Activated B cell treated with CpG ODN at 0.5 μM for 24 hours (primary cell): ENCODE results near the gene PPP1R27. TPM values are rescaled to one million over a fixed set of nuclear protein-coding genes. Genes with fewer than 3 reads are reported as not detected.

Experiments used
- ATAC-seq: fragments of 200-7000 bp; cut with Tn5 transposase; one replicate; pipeline ENCODE4 v1.10.0; 2021; ENCODE audit warnings: low read depth, mild to moderate bottlenecking, moderate library complexity
- CTCF ChIA-PET: fragments of 350-600 bp; sonication (Branson Sonifier 250); formaldehyde crosslinking; loops from one replicate; lab custom pipeline; 2021; ENCODE audit warnings: antibody characterized with exemption; lab: Charles Lee
- POLR2A ChIA-PET: fragments of 350-600 bp; sonication (Branson Sonifier 250); formaldehyde crosslinking; loops from one replicate; lab custom pipeline; 2021; ENCODE audit warnings: antibody characterized with exemption; lab: Charles Lee
- DNase-seq: peaks from one replicate; pipeline ENCODE4 v3.0.0; 2022
- H3K27ac Mint-ChIP-seq: one replicate; pipeline ENCODE4 v1.8.0; 2020; ENCODE audit warnings: mixed read lengths
- H3K27me3 Mint-ChIP-seq: one replicate; pipeline ENCODE4 v1.8.0; 2021; ENCODE audit warnings: mixed read lengths
- H3K36me3 Mint-ChIP-seq: one replicate; pipeline ENCODE4 v1.8.0; 2021; ENCODE audit warnings: low read depth, mixed read lengths
- H3K4me1 Mint-ChIP-seq: one replicate; pipeline ENCODE4 v1.8.0; 2021; ENCODE audit warnings: mixed read lengths
- H3K4me3 Mint-ChIP-seq: one replicate; pipeline ENCODE4 v1.8.0; 2020; ENCODE audit warnings: mild to moderate bottlenecking, mixed read lengths
- H3K9me3 Mint-ChIP-seq: one replicate; pipeline ENCODE4 v1.8.0; 2020; ENCODE audit warnings: mixed read lengths
- CTCF ChIP-seq: fragments of 200-600 bp; IDR thresholded peaks from one replicate; pipeline ENCODE4 v1.8.0; 2022; ENCODE audit warnings: antibody characterized with exemption, mild to moderate bottlenecking
- intact Hi-C: fragments of 100-400 bp; cut with micrococcal nuclease; formaldehyde crosslinking; loops from one replicate; pipeline ENCODE4 v1.15.1; 2024
- total RNA-seq: library from RNA; stranded (reverse); gene quantifications from 2 replicates; pipeline ENCODE4 v1.2.3, GENCODE V29; 2022

PPP1R27 gene
- total RNA-seq, 1 donor from 2014 or later: not detected

GRCh38 chr17:81843713-81844326 is 9.0 kb upstream of the PPP1R27 start:
- H3K4me1 Mint-ChIP-seq: no peaks in the 10 kb centered on the region
- CTCF ChIA-PET: no interaction called here
- H3K36me3 Mint-ChIP-seq: peaks cover 46% of the 10 kb centered on the region
- no peaks in the 10 kb centered on the region for H3K27me3 Mint-ChIP-seq
- H3K9me3 Mint-ChIP-seq: no peaks in the 10 kb centered on the region
- no peak for ATAC-seq
- no peak overlapping the region for H3K27ac Mint-ChIP-seq
- POLR2A ChIA-PET: no interaction called here
- DNase-seq: no peak
- H3K4me3 Mint-ChIP-seq: no peak overlapping the region
- no peak for TF ChIP-seq CTCF
- intact Hi-C loops: no loop called here

- Mint-ChIP-seq H3K27ac (no peak overlapping the region), H3K9me3 (no peaks in the 10 kb centered on the region), H3K4me3 (no peak overlapping the region), H3K4me1 (no peaks in the 10 kb centered on the region), H3K36me3 (peaks cover 44% of the 10 kb centered on the region), H3K27me3 (no peaks in the 10 kb centered on the region)
- ATAC-seq: no peak
- POLR2A ChIA-PET: no interaction called here
- no peak for TF ChIP-seq CTCF
- DNase-seq: no peak
- intact Hi-C loops: no loop called here
- CTCF ChIA-PET: no interaction called here
Observed at GRCh38 chr17:81842725-81843504, 8.1 kb upstream of the PPP1R27 start.

- no peak for ATAC-seq
- POLR2A ChIA-PET: interaction anchor here (0.6 kb wide), 1 partner anchor 33 kb away, joined by 5 read pairs; no protein-coding TSS in a partner anchor
- H3K27ac Mint-ChIP-seq: no peak overlapping the region
Observed at GRCh38 chr17:81842378-81842724, 7.5 kb upstream of the PPP1R27 start.

GRCh38 chr17:81841866-81842265 is 7.0 kb upstream of the PPP1R27 start:
- ChIA-PET POLR2A (interaction anchor here (0.6 kb wide), 1 partner anchor 34 kb away, joined by 5 read pairs; no protein-coding TSS in a partner anchor), CTCF (no interaction called here)
- H3K27ac Mint-ChIP-seq: no peak overlapping the region
- H3K9me3 Mint-ChIP-seq: no peaks in the 10 kb centered on the region
- no peak for ATAC-seq
- H3K4me1 Mint-ChIP-seq: no peaks in the 10 kb centered on the region
- TF ChIP-seq CTCF: no peak
- H3K27me3 Mint-ChIP-seq: no peaks in the 10 kb centered on the region
- intact Hi-C loops: no loop called here
- H3K36me3 Mint-ChIP-seq: peaks cover 38% of the 10 kb centered on the region
- DNase-seq: no peak
- no peak overlapping the region for H3K4me3 Mint-ChIP-seq

More at GRCh38 chr17:81842378-81842724, 7.5 kb upstream of the PPP1R27 start:
- DNase-seq: no peak
- Mint-ChIP-seq H3K27me3 (no peaks in the 10 kb centered on the region), H3K4me3 (no peak overlapping the region), H3K36me3 (peaks cover 43% of the 10 kb centered on the region), H3K4me1 (no peaks in the 10 kb centered on the region), H3K9me3 (no peaks in the 10 kb centered on the region)
- CTCF ChIA-PET: no interaction called here
- no peak for TF ChIP-seq CTCF
- intact Hi-C loops: no loop called here
